Mammary epithelial cell (primary cell): Measurements from ENCODE around the gene HIPK3.

Experiments used
- EZH2 ChIP-seq: IDR thresholded peaks from 2 replicates; pipeline ENCODE4 v1.6.1; 2012; ENCODE audit warnings: low read length, inconsistent platforms, borderline replicate concordance
- TF ChIP-seq, protein P1 (sequence below), 2 donors: IDR thresholded peaks in 1 of 2; conservative IDR thresholded peaks in 1 of 2; 2 replicates each; pipeline ENCODE4 v1.5.1; 2011 to 2012; ENCODE audit warnings: inconsistent platforms in 2 of 2, low read length in 2 of 2, mild to moderate bottlenecking in 2 of 2, control low read depth in 1 of 2, low read depth in 1 of 2; ENCODE audit not compliant: insufficient read depth in 1 of 2; ENCODE audit errors: extremely low read depth in 1 of 2

DNA sequence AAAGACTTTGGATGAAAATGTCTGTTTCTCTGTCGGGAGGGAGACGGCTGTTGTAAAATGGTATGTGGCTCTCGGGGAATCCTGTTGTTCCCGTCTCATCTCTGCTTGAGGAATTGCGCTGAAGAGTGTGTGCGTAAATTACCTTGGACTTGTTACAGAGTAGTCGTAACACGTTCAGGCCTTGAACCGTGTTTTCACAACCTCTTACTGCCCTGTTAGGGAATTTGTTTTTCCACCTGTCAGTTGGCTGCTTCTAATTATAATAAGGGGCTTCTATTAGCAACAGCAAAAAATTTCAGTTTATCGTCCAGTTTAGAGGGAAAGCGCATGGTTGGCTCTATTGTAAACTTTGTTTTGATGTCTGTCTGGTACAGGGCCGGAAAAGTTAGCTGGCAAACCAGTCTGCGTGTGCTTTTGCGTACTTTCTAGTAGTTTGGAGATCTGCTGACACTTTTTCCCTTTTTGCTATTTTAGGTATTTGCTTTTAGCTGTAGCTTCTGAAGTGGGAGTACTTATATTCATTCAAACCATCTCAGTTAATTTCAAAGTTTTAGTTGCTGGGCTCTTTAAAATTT lies 1.5 kb downstream of the HIPK3 start:
- TF ChIP-seq, protein P1, sequence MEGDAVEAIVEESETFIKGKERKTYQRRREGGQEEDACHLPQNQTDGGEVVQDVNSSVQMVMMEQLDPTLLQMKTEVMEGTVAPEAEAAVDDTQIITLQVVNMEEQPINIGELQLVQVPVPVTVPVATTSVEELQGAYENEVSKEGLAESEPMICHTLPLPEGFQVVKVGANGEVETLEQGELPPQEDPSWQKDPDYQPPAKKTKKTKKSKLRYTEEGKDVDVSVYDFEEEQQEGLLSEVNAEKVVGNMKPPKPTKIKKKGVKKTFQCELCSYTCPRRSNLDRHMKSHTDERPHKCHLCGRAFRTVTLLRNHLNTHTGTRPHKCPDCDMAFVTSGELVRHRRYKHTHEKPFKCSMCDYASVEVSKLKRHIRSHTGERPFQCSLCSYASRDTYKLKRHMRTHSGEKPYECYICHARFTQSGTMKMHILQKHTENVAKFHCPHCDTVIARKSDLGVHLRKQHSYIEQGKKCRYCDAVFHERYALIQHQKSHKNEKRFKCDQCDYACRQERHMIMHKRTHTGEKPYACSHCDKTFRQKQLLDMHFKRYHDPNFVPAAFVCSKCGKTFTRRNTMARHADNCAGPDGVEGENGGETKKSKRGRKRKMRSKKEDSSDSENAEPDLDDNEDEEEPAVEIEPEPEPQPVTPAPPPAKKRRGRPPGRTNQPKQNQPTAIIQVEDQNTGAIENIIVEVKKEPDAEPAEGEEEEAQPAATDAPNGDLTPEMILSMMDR (conservative IDR thresholded peaks at IDR 0.05 in 1 of 2, IDR thresholded peaks at IDR 0.05 in 1 of 2; ENCODE audit: extremely low read depth in 1 of 2, insufficient read depth in 1 of 2, low read depth in 1 of 2, low read length in 2 of 2), result no peak
- no peak for TF ChIP-seq EZH2
